ENCODE data around the gene HEMGN. TPM values are rescaled to one million over a fixed set of nuclear protein-coding genes. Genes with fewer than 3 reads are reported as not detected.

HEMGN gene
- total and polyA plus RNA-seq, 2 of the 8 experiments (the other 6 are each of a cell fraction or from before 2014, with no cell fraction given), result not detected

DNA sequence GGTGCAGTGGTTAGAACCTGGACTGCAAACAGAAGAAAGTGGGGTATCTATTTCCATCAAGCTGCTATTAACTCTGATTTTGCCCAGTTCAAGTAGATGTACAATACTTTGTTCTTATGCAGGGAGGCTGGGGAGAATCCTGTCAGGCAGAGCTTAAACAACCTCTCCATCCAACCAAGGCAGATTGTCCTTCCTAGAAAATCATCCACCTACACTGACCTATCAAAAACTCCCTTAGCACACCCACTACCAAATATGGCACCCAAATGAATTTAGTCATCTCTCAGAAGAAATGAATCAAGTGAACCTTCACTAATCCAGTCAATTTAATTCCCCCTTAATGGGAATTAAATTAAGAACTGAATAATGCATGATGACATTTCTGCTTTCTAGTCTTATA is 18.4 kb upstream of the HEMGN start:
- Histone ChIP-seq H2AK5ac (ENCODE audit: low read depth, low read length) (no peak overlapping the region), H3K23me2 (ENCODE audit: low read depth, low read length) (no peaks in the 10 kb centered on the region), H3K4me2 (ENCODE audit: insufficient read depth in 1 of 2, low read depth in 2 of 2, low read length in 2 of 2) (no peak overlapping the region), H2BK120ac (replicated peaks; ENCODE audit: low read depth, low read length) (no peak overlapping the region), H3K79me2 (ENCODE audit: control insufficient read depth in 1 of 2, insufficient read depth in 2 of 2, low read length in 2 of 2) (no peaks in the 10 kb centered on the region), H3K9me3 (ENCODE audit: insufficient read depth in 2 of 2, low read depth in 1 of 2, low read length in 1 of 2) (peaks cover 0 to 1% of the 10 kb centered on the region in 2 experiments; a peak in 1 of 4 replicates), H3K79me1 (ENCODE audit: low read depth, low read length) (no peaks in the 10 kb centered on the region), H2BK20ac (ENCODE audit: low read length) (no peak overlapping the region), H2BK15ac (ENCODE audit: low read length) (no peak overlapping the region), H3K56ac (replicated peaks; ENCODE audit: insufficient read length, low read depth, low read length) (no peak overlapping the region), H3K4me1 (replicated peaks in 1 of 4; ENCODE audit: control insufficient read depth in 3 of 4, insufficient read depth in 4 of 4, low read length in 3 of 4) (no peaks in the 10 kb centered on the region), H3K27me3 (replicated peaks in 1 of 4; ENCODE audit: control insufficient read depth in 3 of 4, extremely low read depth in 1 of 4, insufficient read depth in 3 of 4, low read length in 3 of 4) (no peaks in the 10 kb centered on the region; a peak in 1 of 7 replicates), H3K18ac (ENCODE audit: extremely low read depth, low read length) (no peak overlapping the region), H4K5ac (ENCODE audit: insufficient read length, low read depth, low read length) (no peak overlapping the region), H2BK5ac (ENCODE audit: low read depth, low read length) (no peak overlapping the region), H3K4me3 (ENCODE audit: extremely low read depth in 1 of 4, insufficient read depth in 2 of 4, low read depth in 3 of 4, low read length in 4 of 4) (no peak overlapping the region), H3K9ac (replicated peaks in 1 of 4; ENCODE audit: extremely low read depth in 1 of 4, low read depth in 3 of 4, low read length in 3 of 4) (no peak overlapping the region), H4K8ac (ENCODE audit: extremely low read depth, insufficient read depth, low read length) (no peak overlapping the region), H3K14ac (ENCODE audit: insufficient read length) (no peak overlapping the region), H2BK12ac (ENCODE audit: low read depth, low read length) (no peak overlapping the region), H3K27ac (ENCODE audit: low read depth, low read length) (no peak overlapping the region), H3K36me3 (ENCODE audit: control insufficient read depth in 2 of 4, insufficient read depth in 4 of 4, low read length in 3 of 4) (no peaks in the 10 kb centered on the region), H4K91ac (replicated peaks; ENCODE audit: insufficient read length, low read length) (no peak overlapping the region), H4K20me1 (replicated peaks in 1 of 2; ENCODE audit: control insufficient read depth in 1 of 2, insufficient read depth in 2 of 2, low read length in 2 of 2) (no peaks in the 10 kb centered on the region), H2AFZ (ENCODE audit: low read length) (no peak overlapping the region), H3K4ac (replicated peaks; ENCODE audit: insufficient read length, low read depth, low read length) (no peak overlapping the region), H3K23ac (ENCODE audit: insufficient read length) (no peak overlapping the region)
- DNase-seq (ENCODE audit: low read depth in 1 of 2, low spot score in 2 of 2), result no peak
- no peak for FAIRE-seq
- CTCF ChIA-PET (ENCODE audit: partially characterized antibody), result interaction anchor here (0.9 to 2.4 kb wide), 5 partner anchors 9 to 118 kb away, joined by 3 to 8 read pairs (median 3); no protein-coding TSS in a partner anchor
- POLR2A ChIA-PET (ENCODE audit: partially characterized antibody), result interaction anchor here (0.6 kb wide), 1 partner anchor 50 kb away, joined by 3 read pairs; no protein-coding TSS in a partner anchor
- no peak for TF ChIP-seq TAF7 (optimal IDR thresholded peaks at IDR 0.05; ENCODE audit: borderline replicate concordance, low read depth, low read length)
- no peak for TF ChIP-seq SP1 (IDR thresholded peaks at IDR 0.05; ENCODE audit: low read depth, low read length)
- TF ChIP-seq CTBP2 (IDR thresholded peaks at IDR 0.05; ENCODE audit: borderline replicate concordance, insufficient read depth, insufficient read length, low read length), result no peak
- TF ChIP-seq TAF1 (IDR thresholded peaks at IDR 0.05; ENCODE audit: low read depth, low read length), result no peak
- TF ChIP-seq SP4 (IDR thresholded peaks at IDR 0.05; ENCODE audit: low read length), result no peak
